HG03521 (cell line): ENCODE data around the gene TBCC.

Experiments
- ATAC-seq: cut with Tn5 transposase; IDR thresholded peaks from one replicate; pipeline ENCODE4 v1.9.1; 2021; ENCODE audit warnings: mild to moderate bottlenecking, moderate library complexity; ENCODE audit not compliant: unreplicated experiment

TBCC gene

DNA sequence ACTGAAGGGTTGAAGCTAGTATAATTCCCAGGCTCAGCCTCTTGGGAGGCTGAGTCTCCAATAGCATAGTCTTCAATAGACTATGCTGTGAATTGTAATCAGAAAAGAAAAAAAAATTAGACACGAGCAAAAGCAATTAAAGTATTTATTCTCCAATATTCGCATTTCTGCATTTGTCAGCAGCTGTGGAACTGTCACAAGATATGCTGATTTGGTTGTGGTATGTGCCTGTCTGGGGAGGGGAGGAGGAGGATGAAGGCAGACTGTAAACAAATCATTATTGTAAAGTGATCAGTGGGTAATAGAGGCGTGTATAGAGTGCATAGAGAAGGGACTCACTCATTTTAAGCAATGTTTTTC, 25.8 kb upstream of the TBCC start:
- no peak for ATAC-seq

GRCh38 chr6:42769836-42770235, 23.9 kb upstream of the TBCC start:
- no peak for ATAC-seq

GRCh38 chr6:42769051-42769450, 23.1 kb upstream of the TBCC start:
- no peak for ATAC-seq

- no peak for ATAC-seq
Observed at GRCh38 chr6:42766163-42766670, 20.3 kb upstream of the TBCC start.

GRCh38 chr6:42764911-42765648, 19.2 kb upstream of the TBCC start:
- no peak for ATAC-seq

GRCh38 chr6:42762950-42763349, 17.0 kb upstream of the TBCC start:
- ATAC-seq = no peak

DNA sequence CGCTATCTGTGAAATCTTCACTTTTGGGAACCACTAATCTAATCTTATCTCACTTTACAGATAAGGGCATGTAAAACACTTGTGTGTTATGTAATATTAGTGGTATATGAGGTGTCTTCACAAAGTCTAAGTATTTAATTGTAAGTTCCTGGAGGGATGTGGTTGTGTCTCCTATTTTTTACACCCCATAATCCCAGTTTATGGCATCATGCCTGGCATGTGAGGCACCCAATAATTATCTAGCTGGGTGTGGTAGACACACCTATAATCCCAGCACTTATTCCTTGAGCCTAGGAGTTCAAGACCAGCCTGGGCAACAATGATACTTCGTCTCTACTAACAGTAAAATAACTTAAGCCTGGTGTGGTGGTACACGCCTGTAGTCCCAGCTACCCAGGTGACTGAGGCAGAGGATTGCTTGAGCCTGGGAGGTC, 16.5 kb upstream of the TBCC start:
- no peak for ATAC-seq

DNA sequence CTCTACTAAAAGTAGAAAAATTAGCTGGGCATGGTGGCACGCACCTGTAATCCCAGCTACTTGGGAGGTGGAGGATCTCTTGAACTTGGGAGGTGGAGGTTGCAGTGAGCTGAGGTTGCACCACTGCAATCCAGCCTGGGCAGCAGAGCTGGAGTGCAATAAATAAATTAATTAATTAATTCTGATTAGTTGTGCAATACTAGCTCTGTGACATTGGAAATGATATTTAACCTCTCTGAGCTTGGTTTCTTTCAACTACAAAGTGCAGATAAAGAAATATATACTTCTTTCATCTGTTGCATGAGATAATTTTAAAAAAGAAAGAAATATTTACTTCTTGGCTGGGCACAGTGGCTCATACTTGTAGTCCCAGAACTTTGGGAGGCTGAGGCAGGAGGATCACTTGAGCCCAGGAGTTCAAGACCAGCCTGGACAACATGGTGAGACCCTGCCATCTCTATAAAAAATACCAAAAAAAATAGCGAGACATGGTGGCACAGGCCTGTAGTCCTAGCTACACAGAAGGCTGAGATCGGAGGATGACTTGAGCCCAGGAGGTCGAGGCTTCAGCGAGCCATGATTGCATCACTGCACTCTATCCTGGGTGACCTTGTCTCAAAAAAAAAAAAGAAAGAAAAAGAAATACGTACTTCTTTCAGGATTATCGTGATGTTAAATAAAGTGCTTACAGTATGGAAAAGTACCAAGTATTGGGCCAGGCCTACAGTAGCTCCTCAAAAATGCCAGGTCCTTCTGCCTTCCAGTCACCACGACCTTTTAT, 15.6 kb upstream of the TBCC start:
- no peak for ATAC-seq

- ATAC-seq = no peak
Observed at GRCh38 chr6:42758756-42759430, 13.0 kb upstream of the TBCC start.

DNA sequence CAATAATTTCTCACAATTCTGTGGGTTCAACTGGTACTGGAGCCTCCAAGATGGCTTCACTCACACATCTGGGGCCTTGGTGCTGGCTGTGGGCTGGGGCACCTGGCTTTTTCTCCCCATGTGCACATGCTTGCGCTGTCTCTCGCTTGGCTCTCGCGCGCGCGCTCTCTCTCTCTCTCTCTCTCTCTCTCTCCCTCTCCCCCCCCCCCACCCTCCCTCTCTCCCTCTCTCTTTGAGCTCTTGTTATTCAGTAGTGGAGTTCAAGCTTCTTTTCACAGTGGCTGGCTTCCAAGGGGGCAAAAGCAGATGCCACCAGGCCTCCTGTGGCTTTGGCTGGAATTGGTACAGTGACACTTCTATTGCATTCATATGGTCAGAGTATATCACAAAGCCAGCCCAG, 10.8 kb upstream of the TBCC start:
- ATAC-seq = no peak

DNA sequence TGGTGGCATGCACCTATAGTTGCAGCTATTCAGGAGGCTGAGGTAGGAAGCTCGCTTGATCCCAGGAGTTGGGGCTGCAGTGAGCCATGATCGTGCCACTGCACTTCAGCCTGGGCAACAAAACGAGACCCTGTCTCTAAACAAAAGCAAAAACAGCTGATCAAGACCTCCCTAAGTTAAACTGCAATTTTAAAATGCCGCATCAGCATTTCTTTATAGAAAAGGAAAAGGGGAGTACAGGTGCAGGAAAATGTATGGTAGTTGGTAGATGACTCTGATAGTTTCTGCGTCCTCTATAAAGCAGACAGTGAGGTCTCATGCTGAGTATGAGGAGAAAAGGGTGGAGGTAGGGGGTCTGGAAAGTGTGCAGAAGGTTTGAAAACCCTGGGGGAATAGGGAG, 8.9 kb upstream of the TBCC start:
- no peak for ATAC-seq

- ATAC-seq = no peak
Observed at GRCh38 chr6:42751055-42751454, 5.2 kb upstream of the TBCC start.

GRCh38 chr6:42748203-42748898, 2.4 kb upstream of the TBCC start:
- ATAC-seq = no peak

DNA sequence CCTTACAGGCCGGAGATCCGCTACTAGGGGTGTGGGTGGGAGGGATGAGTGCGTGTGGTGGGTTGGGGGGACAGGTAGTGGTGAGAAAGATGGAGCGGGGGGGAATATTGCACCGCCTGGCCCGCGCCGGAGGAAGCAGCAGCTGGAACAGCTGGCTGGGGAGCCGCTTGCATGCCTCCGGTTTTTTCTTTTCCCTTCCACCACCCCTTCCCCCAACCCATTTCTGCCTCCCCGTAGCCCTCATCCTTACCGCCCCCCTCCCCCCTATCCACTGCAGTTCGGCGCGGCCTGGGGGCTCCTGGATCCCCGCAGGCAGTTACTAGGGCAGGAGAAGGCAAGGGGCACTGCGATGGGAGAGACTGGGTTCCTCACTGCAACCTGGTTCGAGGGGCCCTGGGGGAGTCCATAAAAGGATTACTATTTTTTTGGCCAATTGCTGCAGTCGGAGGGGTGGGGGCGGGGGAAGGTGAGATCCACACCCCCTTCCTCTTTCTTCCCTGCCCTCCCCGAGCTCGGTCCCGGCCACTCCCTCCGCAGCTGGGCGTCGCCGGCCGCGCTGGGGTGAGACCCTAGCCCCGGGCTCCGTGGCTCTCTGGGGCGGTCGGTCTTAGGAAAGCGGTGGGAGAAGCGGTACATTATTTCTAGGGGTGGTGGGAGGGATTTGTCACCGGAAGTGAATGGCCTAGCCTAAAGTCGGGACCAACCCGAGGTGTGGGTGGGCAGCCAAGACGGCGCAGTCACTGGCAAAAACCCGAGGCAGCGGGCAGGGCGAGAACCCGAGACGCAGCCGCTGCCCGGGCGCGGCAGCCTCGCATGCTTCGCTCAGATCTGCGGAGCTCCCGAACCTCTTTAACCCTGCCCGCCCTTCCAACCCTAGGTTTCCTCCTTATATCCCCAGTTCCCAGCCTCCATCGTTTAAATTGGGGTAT, 824 bp upstream of the TBCC start:
- ATAC-seq = peak; percentile 59

- ATAC-seq = no peak
Observed at GRCh38 chr6:42745083-42745639, 742 bp downstream of the TBCC start.

DNA sequence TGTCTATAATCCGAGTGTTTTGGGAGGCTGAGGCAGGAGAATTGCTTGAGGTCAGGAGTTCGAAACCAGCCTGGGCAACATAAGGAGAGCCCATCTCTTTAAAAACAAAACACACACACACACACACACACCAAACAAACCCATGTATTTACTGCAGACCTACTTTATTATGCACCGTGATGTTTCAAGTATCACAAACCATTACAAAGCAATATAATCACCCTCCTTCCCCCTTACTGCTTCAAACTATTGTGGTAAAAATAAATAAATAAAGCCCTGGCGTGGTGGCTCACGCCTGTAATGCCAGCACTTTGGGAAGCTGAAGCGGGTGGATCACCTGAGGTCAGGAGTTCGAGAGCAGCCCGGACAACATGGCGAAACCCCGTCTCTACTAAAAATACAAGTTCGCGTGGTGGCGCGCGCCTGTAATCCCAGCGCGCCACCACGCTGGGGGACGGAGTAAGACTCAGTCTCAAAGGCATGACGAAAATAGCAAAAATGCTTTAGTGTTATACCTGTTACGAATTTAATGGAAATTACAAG, 1.5 kb downstream of the TBCC start:
- ATAC-seq = no peak

DNA sequence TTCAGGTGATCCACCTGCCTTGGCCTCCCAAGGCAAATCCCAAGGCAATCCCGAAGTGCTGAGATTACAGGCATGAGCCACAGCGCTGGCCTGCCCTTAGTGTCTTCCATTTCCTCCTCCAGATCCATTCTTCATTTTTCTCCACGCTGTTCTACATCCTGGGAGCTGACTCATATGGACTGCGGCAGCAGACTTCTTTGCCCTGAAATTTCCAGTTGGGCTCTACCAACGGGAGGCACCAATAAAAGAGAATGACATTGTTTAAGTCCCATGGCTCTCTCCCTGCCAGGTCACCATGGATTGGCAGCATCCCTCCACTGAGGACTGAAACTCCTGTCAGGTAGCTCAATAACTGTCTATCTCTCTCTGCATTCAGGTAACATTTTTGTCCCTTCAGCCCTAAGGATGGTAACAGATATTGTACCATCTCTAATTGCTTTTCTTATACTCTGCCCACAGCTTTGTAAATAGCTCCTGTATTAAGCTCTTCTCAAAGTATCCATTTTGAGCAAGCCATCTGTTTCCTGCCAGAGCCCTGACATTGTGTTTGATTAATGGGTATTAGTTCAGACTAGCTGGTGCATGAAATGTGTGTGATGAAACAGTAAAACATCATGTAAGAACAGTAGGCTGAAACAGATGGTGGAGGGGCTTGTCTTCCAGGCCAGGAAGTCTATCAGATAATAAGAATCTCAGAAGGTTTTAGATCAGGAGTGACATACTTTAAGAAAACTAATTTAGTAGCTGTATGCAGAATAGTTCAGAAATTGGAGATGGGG, 3.6 kb downstream of the TBCC start:
- no peak for ATAC-seq

DNA sequence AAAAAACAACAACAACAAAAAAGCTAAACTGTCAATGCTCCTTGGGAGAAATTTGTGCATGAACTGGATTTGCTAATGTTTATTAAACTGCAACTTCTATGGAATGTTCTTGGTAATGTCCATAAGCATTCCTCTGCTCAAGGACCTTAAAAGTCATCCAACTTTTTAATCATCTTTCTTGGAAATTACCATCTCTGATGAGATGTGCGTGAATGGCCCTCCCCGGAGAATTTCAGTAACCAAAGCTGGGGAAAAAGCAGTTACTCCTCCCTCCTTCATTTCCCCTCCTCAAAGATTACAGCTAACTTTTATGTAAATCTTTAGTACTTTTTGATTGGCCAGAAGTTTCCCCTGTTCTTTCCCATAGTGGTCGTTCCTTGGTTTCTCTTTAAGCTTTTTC, 5.2 kb downstream of the TBCC start:
- ATAC-seq = no peak

- no peak for ATAC-seq
Observed at GRCh38 chr6:42735976-42736375, 9.9 kb downstream of the TBCC start.
